ENCODE results near the gene PRKAG2. TPM values are rescaled to one million over a fixed set of nuclear protein-coding genes. Genes with fewer than 3 reads are reported as not detected.

The PRKAG2 gene
- total RNA-seq, 8 experiments from 2014 or later: 6.3 to 13.4 (median 8.5) TPM

DNA sequence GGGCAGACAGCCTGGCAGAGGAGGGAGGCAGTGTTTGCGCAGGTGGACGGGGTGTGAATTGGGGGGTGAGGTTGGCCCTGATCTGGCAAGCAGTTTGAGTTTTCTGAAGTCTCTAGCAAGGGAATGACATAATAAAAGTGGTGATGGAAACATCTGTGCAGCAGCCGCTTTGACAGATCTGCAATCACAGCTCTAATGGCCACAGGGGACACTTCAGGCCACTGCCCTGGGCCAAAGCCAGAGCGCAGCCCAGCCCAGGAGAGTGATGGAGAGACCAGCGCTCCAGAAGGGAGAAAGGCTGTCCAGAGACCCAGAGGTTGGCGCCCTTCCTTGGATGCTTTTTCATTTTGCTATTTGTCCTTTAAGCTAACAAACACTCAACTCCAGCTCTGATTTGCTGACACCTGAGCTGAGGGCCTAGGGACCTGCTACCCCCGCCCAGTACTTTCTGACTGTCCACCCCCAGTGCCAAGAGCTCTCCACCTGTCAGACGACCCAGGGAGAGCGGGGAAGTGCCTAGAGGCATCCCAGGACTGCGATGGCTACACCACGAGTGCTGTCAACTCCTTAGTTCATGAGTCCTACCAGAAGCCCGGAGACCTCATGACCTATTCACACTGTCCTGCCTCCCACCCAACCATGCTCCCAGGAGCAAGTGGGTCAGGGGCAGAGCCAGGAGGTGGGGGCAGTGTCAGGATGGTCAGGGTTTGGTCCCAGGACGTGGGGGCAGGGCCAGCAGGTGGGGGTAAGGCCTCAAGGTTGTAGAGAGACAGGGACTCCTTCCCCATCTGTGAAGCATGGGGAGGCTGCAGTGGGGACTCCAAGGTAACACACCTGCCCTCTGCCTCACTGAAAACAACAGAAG is 112.6 kb downstream of the PRKAG2 start:
- Histone ChIP-seq H3K4me3 (no peak overlapping the region), H3K27ac (no peak overlapping the region), H3K4me1 (replicated peaks in 1 of 2) (peaks cover 15 to 17% of the 10 kb centered on the region in 2 donors)
- in situ Hi-C loops (cut with MboI; ENCODE audit: low pct_unique_long_range_greater_than_20kb in 2 of 9, low sequenced_read_pairs in 9 of 9, unreplicated experiment in 9 of 9): loop anchor here in 2 of 9 experiments (25.0 kb wide), 2 partner anchors 402 to 452 kb away; no protein-coding TSS in a partner anchor
- WGBS, 10 experiments: 20 to 90% (median 86%) methylated on average over 1 to 7 of the region's 13 CpGs; no CpG with 5 or more reads in 5 of the 10 experiments
- peak in 5 of 8 experiments; percentile 51 to 75 (median 59) for ATAC-seq (replicated peaks in 6 of 8)

- Histone ChIP-seq H3K27ac (no peak overlapping the region), H3K4me1 (replicated peaks in 1 of 2) (peaks cover 15 to 17% of the 10 kb centered on the region in 2 donors), H3K4me3 (no peak overlapping the region)
- no peak for ATAC-seq (replicated peaks in 6 of 8)
- in situ Hi-C loops (cut with MboI; ENCODE audit: low pct_unique_long_range_greater_than_20kb in 2 of 9, low sequenced_read_pairs in 9 of 9, unreplicated experiment in 9 of 9): loop anchor here in 2 of 9 experiments (25.0 kb wide), 2 partner anchors 401 to 451 kb away; no protein-coding TSS in a partner anchor
- WGBS, 10 experiments: 46 to 100% (median 95%) methylated on average over 1 to 7 of the region's 13 CpGs; no CpG with 5 or more reads in 3 of the 10 experiments
Observed at GRCh38 chr7:151763420-151763984, 113.4 kb downstream of the PRKAG2 start.

GRCh38 chr7:151762583-151763245 is 114.2 kb downstream of the PRKAG2 start:
- H3K4me3 ChIP-seq: no peak overlapping the region
- peak in 5 of 8 experiments; percentile 58 to 65 (median 61) for ATAC-seq (replicated peaks in 6 of 8)
- 0 to 100% (median 83%) methylated on average over 1 to 7 of the region's 18 CpGs; no CpG with 5 or more reads in 4 of the 10 experiments for WGBS, 10 experiments
- H3K27ac ChIP-seq: no peak overlapping the region
- peaks cover 20 to 23% of the 10 kb centered on the region in 2 donors for H3K4me1 ChIP-seq (replicated peaks in 1 of 2)
- in situ Hi-C loops (cut with MboI; ENCODE audit: low pct_unique_long_range_greater_than_20kb in 2 of 9, low sequenced_read_pairs in 9 of 9, unreplicated experiment in 9 of 9): loop anchor here in 2 of 9 experiments (25.0 kb wide), 2 partner anchors 400 to 450 kb away; no protein-coding TSS in a partner anchor

DNA sequence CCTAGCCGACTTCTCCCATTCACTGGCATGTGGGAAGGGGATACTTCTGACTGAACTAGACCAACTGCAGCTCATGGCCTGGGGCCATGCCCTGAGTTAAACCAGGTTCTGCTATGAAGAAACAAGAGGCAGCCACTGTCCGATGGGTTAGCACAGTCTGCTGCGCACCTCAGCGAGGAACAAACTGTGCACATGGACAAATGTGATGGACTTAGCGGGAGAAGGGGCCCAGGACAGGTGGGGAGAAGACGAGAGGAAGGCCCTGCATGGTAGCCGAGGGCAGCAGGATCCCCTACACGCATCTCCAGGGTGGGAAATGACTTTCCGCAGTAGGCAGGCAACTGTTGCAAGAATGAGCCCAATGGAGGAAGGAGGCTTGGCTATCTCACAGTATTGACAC is 115.0 kb downstream of the PRKAG2 start:
- Histone ChIP-seq H3K4me1 (replicated peaks in 1 of 2) (peaks cover 28 to 31% of the 10 kb centered on the region in 2 donors), H3K27ac (no peak overlapping the region), H3K4me3 (no peak overlapping the region)
- in situ Hi-C loops (cut with MboI; ENCODE audit: low pct_unique_long_range_greater_than_20kb in 2 of 9, low sequenced_read_pairs in 9 of 9, unreplicated experiment in 9 of 9): loop anchor here in 2 of 9 experiments (25.0 kb wide), 2 partner anchors 400 to 450 kb away; no protein-coding TSS in a partner anchor
- 80 to 100% (median 91%) methylated on average over 1 to 7 of the region's 9 CpGs for WGBS, 10 experiments
- ATAC-seq (replicated peaks in 6 of 8): no peak

DNA sequence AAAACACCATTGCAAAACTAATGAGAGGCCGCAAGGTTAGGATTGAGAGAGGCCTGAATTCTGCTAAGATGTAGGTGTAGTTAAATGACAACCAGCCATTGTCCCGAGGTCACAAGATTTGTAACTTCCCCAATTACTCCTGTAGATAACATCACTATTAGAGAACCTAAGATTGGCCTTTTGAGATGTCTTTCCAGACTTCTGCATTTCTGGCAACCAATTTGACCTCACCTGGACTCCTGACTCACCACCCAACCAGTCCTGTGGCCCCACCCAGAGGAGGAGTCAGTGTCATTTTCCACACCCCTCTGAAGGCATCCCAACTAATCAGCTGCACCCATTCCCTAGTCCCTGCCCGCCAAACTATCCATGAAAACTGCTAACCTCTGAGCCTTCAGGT is 115.7 kb downstream of the PRKAG2 start:
- Histone ChIP-seq H3K27ac (no peak overlapping the region), H3K4me3 (no peak overlapping the region), H3K4me1 (replicated peaks in 1 of 2) (peaks cover 29 to 32% of the 10 kb centered on the region in 2 donors)
- in situ Hi-C loops (cut with MboI; ENCODE audit: low pct_unique_long_range_greater_than_20kb in 2 of 9, low sequenced_read_pairs in 9 of 9, unreplicated experiment in 9 of 9): loop anchor here in 2 of 9 experiments (25.0 kb wide), 2 partner anchors 399 to 449 kb away; no protein-coding TSS in a partner anchor
- peak in 1 of 8 experiments; percentile 38 for ATAC-seq (replicated peaks in 6 of 8)
- WGBS, 10 experiments: 50 to 100% (median 96%) methylated on average over 1 to 3 of the region's 3 CpGs; no CpG with 5 or more reads in 4 of the 10 experiments

DNA sequence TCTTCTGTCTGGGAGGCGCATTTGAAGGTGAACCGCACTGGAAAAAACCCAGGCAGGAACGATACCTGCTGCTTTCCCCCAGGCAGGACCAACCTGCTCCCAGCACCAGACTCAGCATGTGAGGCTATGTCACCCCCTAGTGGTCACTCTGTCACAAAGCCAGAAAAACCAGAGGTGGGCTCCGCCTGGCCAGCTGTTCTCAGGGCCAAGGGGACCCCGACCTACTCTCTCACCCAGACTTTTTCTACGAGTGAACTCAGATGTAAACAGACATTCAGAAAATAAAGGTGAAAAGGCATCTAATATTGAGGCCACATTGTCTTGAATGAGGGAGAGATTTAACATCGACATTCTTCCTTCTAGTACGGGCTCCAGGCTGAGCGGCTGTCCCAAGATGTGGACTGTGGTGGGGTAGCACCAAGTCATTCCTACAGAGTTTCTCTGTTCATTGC is 117.3 kb downstream of the PRKAG2 start:
- in situ Hi-C loops (cut with MboI; ENCODE audit: low pct_unique_long_range_greater_than_20kb in 2 of 9, low sequenced_read_pairs in 9 of 9, unreplicated experiment in 9 of 9): loop anchor here in 2 of 9 experiments (25.0 kb wide), 2 partner anchors 397 to 447 kb away; no protein-coding TSS in a partner anchor
- Histone ChIP-seq H3K4me3 (no peak overlapping the region), H3K4me1 (replicated peaks in 1 of 2) (peaks cover 42 to 46% of the 10 kb centered on the region in 2 donors), H3K27ac (no peak overlapping the region)
- 0 to 100% (median 81%) methylated on average over 1 to 5 of the region's 9 CpGs; no CpG with 5 or more reads in 4 of the 10 experiments for WGBS, 10 experiments
- peak; percentile 7 to 85 (median 62) for ATAC-seq (replicated peaks in 6 of 8)

GRCh38 chr7:151758622-151759540 is 118.0 kb downstream of the PRKAG2 start:
- Histone ChIP-seq H3K4me1 (replicated peaks in 1 of 2) (peaks cover 39 to 44% of the 10 kb centered on the region in 2 donors), H3K27ac (no peak overlapping the region), H3K4me3 (no peak overlapping the region)
- in situ Hi-C loops (cut with MboI; ENCODE audit: low pct_unique_long_range_greater_than_20kb in 2 of 9, low sequenced_read_pairs in 9 of 9, unreplicated experiment in 9 of 9): loop anchor here in 2 of 9 experiments (25.0 kb wide), 2 partner anchors 397 to 447 kb away; no protein-coding TSS in a partner anchor
- WGBS, 10 experiments: 25 to 100% (median 85%) methylated on average over 1 to 6 of the region's 18 CpGs; no CpG with 5 or more reads in 2 of the 10 experiments
- no peak for ATAC-seq (replicated peaks in 6 of 8)

GRCh38 chr7:151757274-151757673 is 119.6 kb downstream of the PRKAG2 start:
- no peak for ATAC-seq (replicated peaks in 6 of 8)
- H3K27ac ChIP-seq: no peak overlapping the region
- 7 to 58% (median 36%) methylated on average over 1 to 8 of the region's 8 CpGs; no CpG with 5 or more reads in 1 of the 10 experiments for WGBS, 10 experiments
- peaks cover 29 to 35% of the 10 kb centered on the region in 2 donors for H3K4me1 ChIP-seq (replicated peaks in 1 of 2)
- no peak overlapping the region for H3K4me3 ChIP-seq
- in situ Hi-C loops (cut with MboI; ENCODE audit: low pct_unique_long_range_greater_than_20kb in 2 of 9, low sequenced_read_pairs in 9 of 9, unreplicated experiment in 9 of 9): loop anchor here in 2 of 9 experiments (25.0 kb wide), 2 partner anchors 395 to 445 kb away; no protein-coding TSS in a partner anchor

- WGBS, 10 experiments: 40 to 73% (median 56%) methylated on average over 1 to 11 of the region's 13 CpGs; no CpG with 5 or more reads in 1 of the 10 experiments
- no peak for ATAC-seq (replicated peaks in 6 of 8)
- H3K4me3 ChIP-seq: no peak overlapping the region
- in situ Hi-C loops (cut with MboI; ENCODE audit: low pct_unique_long_range_greater_than_20kb in 2 of 9, low sequenced_read_pairs in 9 of 9, unreplicated experiment in 9 of 9): loop anchor here in 2 of 9 experiments (25.0 kb wide), 2 partner anchors 395 to 445 kb away; no protein-coding TSS in a partner anchor
- no peak overlapping the region for H3K27ac ChIP-seq
- H3K4me1 ChIP-seq (replicated peaks in 1 of 2): peaks cover 29 to 35% of the 10 kb centered on the region in 2 donors
Observed at GRCh38 chr7:151756866-151757265, 120.0 kb downstream of the PRKAG2 start.

- Histone ChIP-seq H3K27ac (no peak overlapping the region), H3K4me3 (no peak overlapping the region), H3K4me1 (replicated peaks in 1 of 2) (peaks cover 29 to 35% of the 10 kb centered on the region in 2 donors)
- in situ Hi-C loops (cut with MboI; ENCODE audit: low pct_unique_long_range_greater_than_20kb in 2 of 9, low sequenced_read_pairs in 9 of 9, unreplicated experiment in 9 of 9): loop anchor here in 2 of 9 experiments (25.0 kb wide), 2 partner anchors 394 to 444 kb away; no protein-coding TSS in a partner anchor
- WGBS, 10 experiments: 60 to 100% (median 90%) methylated on average over 1 to 7 of the region's 19 CpGs; no CpG with 5 or more reads in 4 of the 10 experiments
- ATAC-seq (replicated peaks in 6 of 8): no peak
Observed at GRCh38 chr7:151756076-151756731, 120.7 kb downstream of the PRKAG2 start.
